ENCODE data around the gene CFB.

DNA sequence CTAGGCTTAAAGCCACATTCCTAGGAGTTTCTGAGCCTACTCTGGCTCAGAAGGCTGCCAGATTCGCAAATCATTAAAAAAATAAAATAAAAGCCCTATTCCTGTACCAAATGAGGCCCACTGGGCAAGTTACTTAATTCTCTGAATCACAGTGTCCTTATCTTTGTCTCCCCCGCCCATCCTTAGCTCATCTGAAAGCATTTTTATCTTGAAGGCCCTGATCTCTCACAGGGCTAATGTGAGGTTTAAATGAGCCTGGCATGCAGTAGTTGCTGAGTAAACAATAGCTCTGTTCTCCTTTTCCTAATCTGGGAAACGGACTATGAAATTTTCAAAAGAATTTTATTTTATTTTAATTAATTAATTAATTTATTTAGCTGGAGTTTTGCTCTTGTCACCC, 41.9 kb upstream of the CFB start:
- TF ChIP-seq, protein P1, sequence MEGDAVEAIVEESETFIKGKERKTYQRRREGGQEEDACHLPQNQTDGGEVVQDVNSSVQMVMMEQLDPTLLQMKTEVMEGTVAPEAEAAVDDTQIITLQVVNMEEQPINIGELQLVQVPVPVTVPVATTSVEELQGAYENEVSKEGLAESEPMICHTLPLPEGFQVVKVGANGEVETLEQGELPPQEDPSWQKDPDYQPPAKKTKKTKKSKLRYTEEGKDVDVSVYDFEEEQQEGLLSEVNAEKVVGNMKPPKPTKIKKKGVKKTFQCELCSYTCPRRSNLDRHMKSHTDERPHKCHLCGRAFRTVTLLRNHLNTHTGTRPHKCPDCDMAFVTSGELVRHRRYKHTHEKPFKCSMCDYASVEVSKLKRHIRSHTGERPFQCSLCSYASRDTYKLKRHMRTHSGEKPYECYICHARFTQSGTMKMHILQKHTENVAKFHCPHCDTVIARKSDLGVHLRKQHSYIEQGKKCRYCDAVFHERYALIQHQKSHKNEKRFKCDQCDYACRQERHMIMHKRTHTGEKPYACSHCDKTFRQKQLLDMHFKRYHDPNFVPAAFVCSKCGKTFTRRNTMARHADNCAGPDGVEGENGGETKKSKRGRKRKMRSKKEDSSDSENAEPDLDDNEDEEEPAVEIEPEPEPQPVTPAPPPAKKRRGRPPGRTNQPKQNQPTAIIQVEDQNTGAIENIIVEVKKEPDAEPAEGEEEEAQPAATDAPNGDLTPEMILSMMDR (conservative IDR thresholded peaks at IDR 0.05; ENCODE audit: low read depth, low read length): no peak
- no peak for TF ChIP-seq RAD21 (IDR thresholded peaks at IDR 0.05; ENCODE audit: low read length)

Measured in IMR-90 (cell line).